HG03520 (cell line): ENCODE data around the gene EGFR.
"Not testable (repeated sequence)": the region's sequence is repeated elsewhere in the genome, so short reads cannot be mapped to it uniquely, and the experiment has no call there.

ENCODE experiments used
- ATAC-seq: cut with Tn5 transposase; IDR thresholded peaks from one replicate; pipeline ENCODE4 v1.9.1; 2021; ENCODE audit warnings: mild to moderate bottlenecking, moderate library complexity; ENCODE audit not compliant: unreplicated experiment

Gene EGFR

DNA sequence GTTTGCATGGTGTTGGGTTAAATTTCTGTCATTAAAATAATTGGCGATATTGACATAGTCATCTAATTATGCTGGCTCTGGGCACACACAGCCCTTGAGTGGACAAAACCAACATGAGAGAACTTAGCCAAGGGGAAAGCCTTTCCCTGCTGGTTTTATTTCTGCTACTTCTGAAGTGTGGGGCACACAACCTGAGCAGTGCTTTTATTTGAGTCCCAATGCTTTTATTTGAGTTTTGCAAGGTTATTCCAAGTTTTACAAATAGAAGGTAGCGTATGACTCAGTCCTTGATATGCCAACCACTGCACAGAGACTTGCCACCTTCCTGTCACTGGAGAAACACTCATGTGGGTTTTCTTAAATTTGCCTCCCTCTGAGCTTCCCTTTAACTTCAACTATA lies 145.7 kb downstream of the EGFR start:
- ATAC-seq: no peak

DNA sequence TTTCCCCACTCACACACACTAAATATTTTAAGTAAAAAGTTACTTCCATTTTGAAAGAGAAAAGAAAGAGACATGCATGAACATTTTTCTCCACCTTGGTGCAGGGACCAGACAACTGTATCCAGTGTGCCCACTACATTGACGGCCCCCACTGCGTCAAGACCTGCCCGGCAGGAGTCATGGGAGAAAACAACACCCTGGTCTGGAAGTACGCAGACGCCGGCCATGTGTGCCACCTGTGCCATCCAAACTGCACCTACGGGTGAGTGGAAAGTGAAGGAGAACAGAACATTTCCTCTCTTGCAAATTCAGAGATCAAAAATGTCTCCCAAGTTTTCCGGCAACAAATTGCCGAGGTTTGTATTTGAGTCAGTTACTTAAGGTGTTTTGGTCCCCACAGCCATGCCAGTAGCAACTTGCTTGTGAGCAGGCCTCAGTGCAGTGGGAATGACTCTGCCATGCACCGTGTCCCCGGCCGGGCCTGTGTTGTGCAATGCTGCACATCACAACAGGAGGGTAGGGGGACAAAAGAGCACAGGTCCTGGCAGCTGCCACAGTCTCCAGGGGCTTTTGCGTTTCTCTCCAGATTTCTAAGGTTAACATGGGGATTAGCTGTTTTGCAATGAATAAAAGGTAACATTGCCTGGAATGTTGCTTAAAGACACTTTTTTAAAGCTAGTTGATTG lies 146.5 kb downstream of the EGFR start:
- ATAC-seq: no peak

DNA sequence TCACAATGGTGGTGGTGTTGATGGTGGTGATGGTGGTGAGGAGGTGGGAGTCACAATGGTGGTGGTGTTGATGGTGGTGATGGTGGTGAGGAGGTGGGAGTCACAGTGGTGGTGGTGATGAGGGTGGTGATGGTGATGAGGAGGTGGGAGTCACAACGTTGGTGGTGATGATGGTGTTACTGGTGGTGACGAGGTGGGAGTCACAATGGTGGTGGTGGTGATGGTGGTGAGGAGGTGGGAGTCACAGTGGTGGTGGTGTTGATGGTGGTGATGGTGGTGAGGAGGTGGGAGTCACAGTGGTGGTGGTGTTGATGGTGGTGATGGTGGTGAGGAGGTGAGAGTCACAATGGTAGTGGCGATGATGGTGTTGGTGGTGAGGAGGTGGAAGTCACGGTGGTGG lies 148.5 kb downstream of the EGFR start:
- ATAC-seq: not testable (repeated sequence)

DNA sequence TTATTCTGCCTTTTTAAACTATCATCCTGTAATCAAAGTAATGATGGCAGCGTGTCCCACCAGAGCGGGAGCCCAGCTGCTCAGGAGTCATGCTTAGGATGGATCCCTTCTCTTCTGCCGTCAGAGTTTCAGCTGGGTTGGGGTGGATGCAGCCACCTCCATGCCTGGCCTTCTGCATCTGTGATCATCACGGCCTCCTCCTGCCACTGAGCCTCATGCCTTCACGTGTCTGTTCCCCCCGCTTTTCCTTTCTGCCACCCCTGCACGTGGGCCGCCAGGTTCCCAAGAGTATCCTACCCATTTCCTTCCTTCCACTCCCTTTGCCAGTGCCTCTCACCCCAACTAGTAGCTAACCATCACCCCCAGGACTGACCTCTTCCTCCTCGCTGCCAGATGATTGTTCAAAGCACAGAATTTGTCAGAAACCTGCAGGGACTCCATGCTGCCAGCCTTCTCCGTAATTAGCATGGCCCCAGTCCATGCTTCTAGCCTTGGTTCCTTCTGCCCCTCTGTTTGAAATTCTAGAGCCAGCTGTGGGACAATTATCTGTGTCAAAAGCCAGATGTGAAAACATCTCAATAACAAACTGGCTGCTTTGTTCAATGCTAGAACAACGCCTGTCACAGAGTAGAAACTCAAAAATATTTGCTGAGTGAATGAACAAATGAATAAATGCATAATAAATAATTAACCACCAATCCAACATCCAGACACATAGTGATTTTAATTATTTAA lies 151.7 kb downstream of the EGFR start:
- ATAC-seq: no peak

DNA sequence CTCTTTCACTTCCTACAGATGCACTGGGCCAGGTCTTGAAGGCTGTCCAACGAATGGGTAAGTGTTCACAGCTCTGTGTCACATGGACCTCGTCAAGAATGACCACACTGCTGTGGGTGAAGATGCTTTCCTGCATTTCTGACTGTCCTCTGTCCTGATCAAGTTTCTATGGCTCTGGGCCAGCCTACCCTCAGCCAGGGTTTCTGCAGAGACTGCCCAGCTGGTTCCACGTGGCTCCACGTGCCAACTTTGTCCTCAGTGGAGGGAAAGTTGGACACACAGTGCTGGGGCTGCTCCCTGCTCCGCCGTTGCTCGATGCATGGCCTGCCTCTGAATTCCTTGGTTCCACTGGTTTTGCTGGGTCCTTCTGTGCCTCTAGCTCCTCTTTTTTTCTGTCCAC lies 152.3 kb downstream of the EGFR start:
- no peak for ATAC-seq

DNA sequence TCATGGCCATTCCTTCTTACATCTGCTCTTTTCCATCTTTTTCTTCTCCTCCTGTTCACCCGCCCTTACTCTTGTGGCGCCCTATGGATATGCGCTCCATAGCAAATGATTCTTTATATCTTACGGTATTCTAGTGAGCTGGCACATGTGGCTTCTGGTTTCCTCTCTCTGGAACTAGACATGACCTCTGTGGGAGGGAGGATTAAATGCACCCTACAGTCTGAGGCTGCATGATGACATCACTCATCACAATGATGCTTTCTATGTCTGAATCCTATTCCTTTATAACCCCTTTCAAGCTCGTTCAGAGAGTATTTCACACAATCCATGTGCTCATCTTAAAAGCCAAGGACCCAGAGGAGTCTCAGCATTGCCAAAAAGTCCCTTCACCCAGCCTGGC lies 153.3 kb downstream of the EGFR start:
- no peak for ATAC-seq

DNA sequence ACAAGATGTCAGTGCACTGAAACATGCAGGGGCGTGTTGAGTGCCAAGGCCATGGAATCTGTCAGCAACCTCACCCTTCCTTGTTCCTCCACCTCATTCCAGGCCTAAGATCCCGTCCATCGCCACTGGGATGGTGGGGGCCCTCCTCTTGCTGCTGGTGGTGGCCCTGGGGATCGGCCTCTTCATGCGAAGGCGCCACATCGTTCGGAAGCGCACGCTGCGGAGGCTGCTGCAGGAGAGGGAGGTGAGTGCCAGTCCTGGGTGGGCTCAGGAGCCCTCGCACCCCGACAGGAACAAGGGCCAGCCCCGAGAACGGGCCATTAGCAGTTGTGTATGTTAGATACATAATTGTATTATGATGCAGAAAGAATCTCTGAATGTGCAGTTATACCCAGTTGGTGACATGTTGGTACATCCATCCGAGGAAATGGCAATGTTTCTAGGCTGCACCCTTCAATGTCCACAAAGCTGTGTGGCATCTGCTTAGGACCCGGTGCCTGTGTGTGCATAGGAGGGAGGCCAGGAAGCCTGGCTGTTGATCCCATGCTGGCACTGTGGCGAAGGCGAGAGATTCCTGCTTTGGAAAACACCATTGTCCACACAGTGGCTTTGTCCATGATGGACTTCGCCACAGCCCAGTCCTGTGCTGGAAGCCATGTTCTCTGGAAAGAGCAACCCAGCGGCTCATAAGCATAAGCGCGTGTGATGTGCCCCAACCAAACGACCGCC lies 154.2 kb downstream of the EGFR start:
- ATAC-seq: no peak

DNA sequence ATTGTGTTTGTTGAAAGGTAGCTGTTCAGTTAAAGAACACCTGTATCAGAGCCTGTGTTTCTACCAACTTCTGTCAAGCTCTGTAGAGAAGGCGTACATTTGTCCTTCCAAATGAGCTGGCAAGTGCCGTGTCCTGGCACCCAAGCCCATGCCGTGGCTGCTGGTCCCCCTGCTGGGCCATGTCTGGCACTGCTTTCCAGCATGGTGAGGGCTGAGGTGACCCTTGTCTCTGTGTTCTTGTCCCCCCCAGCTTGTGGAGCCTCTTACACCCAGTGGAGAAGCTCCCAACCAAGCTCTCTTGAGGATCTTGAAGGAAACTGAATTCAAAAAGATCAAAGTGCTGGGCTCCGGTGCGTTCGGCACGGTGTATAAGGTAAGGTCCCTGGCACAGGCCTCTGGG lies 154.9 kb downstream of the EGFR start:
- ATAC-seq: no peak

DNA sequence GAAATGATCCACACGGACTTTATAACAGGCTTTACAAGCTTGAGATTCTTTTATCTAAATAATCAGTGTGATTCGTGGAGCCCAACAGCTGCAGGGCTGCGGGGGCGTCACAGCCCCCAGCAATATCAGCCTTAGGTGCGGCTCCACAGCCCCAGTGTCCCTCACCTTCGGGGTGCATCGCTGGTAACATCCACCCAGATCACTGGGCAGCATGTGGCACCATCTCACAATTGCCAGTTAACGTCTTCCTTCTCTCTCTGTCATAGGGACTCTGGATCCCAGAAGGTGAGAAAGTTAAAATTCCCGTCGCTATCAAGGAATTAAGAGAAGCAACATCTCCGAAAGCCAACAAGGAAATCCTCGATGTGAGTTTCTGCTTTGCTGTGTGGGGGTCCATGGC lies 155.6 kb downstream of the EGFR start:
- ATAC-seq: no peak

DNA sequence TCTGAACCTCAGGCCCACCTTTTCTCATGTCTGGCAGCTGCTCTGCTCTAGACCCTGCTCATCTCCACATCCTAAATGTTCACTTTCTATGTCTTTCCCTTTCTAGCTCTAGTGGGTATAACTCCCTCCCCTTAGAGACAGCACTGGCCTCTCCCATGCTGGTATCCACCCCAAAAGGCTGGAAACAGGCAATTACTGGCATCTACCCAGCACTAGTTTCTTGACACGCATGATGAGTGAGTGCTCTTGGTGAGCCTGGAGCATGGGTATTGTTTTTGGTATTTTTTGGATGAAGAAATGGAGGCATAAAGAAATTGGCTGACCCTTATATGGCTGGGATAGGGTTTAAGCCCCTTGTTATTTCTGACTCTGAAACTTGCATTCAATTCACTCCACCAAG lies 156.0 kb downstream of the EGFR start:
- no peak for ATAC-seq

DNA sequence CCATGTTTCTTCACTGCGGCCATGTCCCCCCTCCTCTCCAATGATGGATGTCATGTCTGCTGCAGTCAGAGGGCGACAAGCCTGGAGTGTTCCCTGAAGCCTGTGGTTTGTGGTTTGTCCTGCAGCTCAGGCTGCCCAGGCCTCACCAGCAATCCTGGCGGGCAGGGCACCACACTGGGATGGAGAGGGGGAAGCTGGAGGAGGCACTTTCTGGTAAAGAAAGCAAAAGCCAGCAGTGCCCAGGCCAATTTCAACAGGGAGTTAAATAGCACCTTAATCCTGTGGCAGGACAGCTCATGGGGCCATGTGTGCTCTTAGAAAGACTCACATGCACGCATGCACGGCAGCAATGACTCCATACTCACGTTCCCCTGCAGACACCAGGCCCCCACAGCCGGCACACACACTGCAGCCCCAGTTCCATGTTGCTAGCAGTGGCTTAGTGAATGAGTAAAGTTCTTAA lies 158.3 kb downstream of the EGFR start:
- ATAC-seq: no peak

DNA sequence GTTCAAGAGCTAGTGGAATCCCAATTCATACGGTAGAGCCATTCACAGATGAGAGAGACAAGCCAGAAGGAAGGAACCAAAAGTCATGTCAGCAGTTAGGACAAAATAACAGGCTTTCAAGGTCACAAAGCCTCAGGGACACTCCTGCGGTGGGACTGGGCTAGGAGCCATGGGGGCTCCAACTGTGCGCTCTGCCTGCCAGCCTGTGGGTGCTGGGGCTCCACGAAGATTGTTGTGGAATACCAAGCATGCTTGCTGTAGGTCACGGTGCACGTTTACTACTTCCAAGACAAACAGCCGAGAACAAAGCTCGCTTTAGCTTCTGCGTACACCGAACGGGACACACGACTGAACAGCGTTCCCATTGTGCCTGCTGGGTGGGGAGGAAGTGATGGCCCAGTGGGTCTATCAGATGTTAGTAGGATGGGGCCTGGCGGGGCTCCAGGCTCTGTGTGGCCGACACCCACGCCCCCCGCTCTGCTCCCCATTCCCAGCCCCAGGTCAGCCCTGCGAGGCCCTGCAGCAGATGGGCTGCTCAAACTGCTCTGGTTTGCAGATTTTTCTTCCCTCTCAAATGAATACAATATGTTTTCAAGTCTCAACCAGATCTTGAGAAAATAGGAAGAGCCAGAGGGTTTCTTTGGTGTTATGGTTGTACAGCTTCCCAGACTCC lies 158.9 kb downstream of the EGFR start:
- no peak for ATAC-seq

DNA sequence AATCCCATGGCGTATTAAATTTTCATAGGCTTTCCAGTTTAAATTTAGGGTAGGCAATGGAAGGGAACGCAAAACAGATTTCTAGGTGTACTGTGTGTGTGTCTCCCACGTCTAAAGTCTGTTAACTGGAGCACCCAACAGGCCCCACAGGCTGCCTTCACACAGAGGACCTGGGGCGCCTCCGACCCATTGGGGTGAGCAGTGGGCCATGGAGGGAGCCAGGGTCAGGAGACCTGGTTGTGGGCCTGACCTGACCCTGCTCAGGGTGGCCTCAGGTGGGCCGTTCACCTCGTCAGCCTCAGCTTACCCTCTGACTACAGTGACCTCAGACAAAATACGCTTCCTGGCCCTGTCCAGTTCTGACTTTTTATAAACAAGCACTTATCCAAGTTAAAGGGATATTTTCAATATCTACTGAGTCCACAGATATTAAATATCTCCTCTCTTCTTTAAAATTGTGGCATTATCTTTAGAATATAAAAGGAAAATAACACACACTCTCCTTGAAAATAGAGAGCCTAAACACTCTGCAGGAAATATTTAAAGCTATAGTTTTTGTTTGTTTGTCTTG lies 159.6 kb downstream of the EGFR start:
- ATAC-seq: no peak

DNA sequence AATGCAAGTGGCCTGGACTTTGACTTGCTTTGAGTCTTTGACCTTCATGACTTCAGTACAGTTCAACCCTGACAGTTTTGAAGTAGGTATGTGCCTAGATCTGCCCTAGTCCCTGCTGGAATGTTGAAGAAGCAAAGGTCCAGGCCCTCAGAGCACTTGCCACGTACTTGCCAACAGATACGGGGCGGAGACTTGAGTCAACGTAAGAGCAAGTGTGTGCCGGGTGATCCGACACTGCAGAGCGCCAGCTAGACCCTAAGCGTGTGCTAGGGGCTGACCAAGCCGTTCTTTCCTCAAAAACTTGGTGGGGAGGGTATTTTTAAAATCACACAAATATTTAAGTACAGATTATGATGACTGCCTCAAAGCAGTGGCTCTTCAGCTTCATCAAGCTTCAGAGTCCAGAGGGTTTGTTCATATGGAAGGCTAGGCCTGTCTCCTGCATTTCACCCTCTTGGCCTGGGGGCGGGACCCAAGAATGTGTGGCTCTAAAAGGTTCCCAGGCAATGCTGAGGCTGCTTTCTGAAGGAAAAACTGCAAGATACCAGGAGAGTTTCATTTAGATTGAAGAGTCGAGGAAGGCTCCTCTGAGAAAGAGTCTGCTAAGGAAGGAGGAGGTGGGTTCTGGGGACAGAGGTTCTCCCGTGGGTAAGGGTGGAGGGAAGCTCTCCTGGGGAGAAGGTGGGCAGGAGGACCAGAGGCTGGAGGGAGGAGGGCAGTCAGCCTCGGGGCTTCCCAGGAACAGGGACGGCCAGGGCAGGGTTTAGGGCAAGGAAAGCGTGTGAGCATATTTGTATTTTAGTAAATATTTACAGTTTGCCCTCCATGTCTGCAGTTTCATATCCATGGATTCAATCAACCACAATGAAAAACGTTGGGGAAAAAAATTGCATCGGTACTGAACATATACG lies 160.3 kb downstream of the EGFR start:
- ATAC-seq: no peak

DNA sequence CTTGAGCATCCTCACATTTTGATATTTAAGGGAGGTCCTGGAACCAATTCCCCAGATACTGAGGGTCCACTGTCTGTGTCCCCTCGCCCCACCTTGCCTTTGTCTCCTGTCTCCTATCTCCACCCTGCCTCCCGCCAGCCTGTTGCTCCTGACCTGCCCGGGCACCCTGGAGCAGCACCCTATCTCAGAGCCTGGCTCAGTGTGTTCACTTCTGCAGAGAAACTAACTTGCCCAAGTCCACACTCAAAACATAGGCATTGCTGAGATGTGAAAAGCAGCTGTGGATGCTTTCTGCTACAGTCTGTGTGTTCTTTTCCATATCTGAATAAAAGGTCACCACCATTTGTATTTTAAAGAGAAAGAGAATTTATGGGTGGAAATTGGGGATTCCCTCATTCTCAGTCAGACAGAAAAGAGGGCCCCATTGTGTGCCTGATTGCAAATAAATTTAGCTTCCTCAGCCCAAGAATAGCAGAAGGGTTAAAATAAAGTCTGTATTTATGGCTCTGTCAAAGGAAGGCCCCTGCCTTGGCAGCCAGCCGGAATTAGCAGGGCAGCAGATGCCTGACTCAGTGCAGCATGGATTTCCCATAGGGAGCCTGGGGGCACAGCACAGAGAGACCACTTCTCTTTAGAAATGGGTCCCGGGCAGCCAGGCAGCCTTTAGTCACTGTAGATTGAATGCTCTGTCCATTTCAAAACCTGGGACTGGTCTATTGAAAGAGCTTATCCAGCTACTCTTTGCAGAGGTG lies 161.3 kb downstream of the EGFR start:
- ATAC-seq: no peak

DNA sequence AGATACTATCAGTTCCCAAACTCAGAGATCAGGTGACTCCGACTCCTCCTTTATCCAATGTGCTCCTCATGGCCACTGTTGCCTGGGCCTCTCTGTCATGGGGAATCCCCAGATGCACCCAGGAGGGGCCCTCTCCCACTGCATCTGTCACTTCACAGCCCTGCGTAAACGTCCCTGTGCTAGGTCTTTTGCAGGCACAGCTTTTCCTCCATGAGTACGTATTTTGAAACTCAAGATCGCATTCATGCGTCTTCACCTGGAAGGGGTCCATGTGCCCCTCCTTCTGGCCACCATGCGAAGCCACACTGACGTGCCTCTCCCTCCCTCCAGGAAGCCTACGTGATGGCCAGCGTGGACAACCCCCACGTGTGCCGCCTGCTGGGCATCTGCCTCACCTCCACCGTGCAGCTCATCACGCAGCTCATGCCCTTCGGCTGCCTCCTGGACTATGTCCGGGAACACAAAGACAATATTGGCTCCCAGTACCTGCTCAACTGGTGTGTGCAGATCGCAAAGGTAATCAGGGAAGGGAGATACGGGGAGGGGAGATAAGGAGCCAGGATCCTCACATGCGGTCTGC lies 162.2 kb downstream of the EGFR start:
- ATAC-seq: no peak

DNA sequence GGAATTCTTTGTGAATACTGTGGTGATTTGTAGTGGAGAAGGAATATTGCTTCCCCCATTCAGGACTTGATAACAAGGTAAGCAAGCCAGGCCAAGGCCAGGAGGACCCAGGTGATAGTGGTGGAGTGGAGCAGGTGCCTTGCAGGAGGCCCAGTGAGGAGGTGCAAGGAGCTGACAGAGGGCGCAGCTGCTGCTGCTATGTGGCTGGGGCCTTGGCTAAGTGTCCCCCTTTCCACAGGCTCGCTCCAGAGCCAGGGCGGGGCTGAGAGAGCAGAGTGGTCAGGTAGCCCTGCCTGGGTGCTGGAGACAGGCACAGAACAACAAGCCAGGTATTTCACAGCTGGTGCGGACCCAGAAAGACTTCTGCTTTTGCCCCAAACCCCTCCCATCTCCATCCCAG lies 162.9 kb downstream of the EGFR start:
- no peak for ATAC-seq

DNA sequence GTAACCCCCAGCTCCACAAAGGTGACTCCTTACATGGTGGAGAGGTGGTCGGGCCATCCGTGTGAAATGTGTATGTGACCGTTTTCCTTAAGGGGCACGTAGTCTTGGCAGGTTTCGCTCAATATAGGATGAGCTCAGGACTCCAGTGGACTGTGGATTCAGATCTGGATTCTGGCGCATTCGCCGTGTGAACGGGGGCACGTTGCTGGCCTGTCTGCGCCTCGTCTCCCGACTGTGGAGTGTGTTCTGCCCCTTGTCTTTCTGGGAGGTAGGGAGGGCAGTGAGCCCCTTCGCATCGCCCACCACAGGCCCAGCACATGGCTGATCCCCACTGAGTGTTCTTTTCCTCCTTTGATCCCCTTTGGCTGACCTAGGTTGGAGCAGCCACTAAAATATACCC lies 165.1 kb downstream of the EGFR start:
- ATAC-seq: no peak

DNA sequence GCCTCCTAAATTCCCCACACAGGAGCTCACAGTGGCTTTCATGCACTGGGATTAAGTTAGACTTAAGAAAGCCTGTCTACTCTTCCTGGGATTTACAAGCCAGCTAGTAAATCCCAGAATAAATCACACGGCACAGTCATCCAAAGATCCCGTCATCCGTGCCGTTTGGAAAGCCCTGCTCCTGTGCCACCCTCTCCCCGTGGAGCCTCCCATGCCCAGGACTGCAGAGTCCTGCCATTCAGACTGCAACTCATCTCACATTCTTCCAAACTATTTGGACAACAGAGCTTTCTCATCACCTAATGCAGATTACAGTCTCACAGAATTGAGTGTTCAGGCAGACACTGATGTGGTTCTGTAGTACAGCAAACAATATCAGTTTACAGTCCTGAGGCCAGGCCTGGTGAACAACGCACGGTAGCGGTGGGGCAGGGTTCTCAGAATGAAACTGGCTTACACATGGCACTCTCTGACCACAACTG lies 166.5 kb downstream of the EGFR start:
- ATAC-seq: no peak
